Cardiac fibroblast (primary cell): ENCODE results near the gene TRMT44.
A peak's percentile ranks its signal among the peaks of the same experiment; 100 is the strongest.

Experiments used
- DNase-seq, 2 donors: peaks; one replicate each; pipeline versions ENCODE4 v3.0.0 to v3.0.0-alpha.2; 2010; ENCODE audit warnings: low read depth in 2 of 2
- H3K4me3 ChIP-seq, 2 donors: replicated peaks in 1 of 2; 1 replicate in 1 of 2; 2 replicates in 1 of 2; pipeline ENCODE4 v1.5.1; 2011; ENCODE audit warnings: low read depth in 2 of 2, low read length in 2 of 2, mild to moderate bottlenecking in 2 of 2, moderate library complexity in 1 of 2
- CTCF ChIP-seq: IDR thresholded peaks from one replicate; pipeline ENCODE4 v1.5.1; 2011; ENCODE audit warnings: low read depth, mild to moderate bottlenecking, low read length, inconsistent platforms

TRMT44 gene

GRCh38 chr4:8434251-8435073 is 6.1 kb upstream of the TRMT44 start:
- no peak overlapping the region for H3K4me3 ChIP-seq
- DNase-seq, result no peak
- no peak for TF ChIP-seq CTCF

- peak; percentile 14 to 37 for DNase-seq
- peak overlapping the region; percentile 11 to 21 for H3K4me3 ChIP-seq
- TF ChIP-seq CTCF, result no peak
These were observed 4.9 kb upstream of the TRMT44 start for GRCh38 chr4:8435656-8436121.

GRCh38 chr4:8437281-8437680 is 3.3 kb upstream of the TRMT44 start:
- H3K4me3 ChIP-seq, result peak overlapping the region in 1 of 2 donors; percentile 18
- peak; percentile 17 for TF ChIP-seq CTCF
- DNase-seq, result peak; percentile 14 to 57

GRCh38 chr4:8438743-8439142 is 1.8 kb upstream of the TRMT44 start:
- TF ChIP-seq CTCF, result no peak
- H3K4me3 ChIP-seq, result no peak overlapping the region
- DNase-seq, result no peak

- no peak for TF ChIP-seq CTCF
- no peak overlapping the region for H3K4me3 ChIP-seq
- peak; percentile 10 to 11 for DNase-seq
These were observed 1.4 kb upstream of the TRMT44 start for GRCh38 chr4:8439168-8439567.

GRCh38 chr4:8439914-8440491 is 574 bp upstream of the TRMT44 start:
- DNase-seq, result peak in 1 of 2 donors; percentile 43
- peak overlapping the region; percentile 73 to 99 for H3K4me3 ChIP-seq
- TF ChIP-seq CTCF, result no peak
